GM21381 (cell line): ENCODE results near the gene P3R3URF.

Experiments
- ATAC-seq: cut with Tn5 transposase; IDR thresholded peaks from one replicate; pipeline ENCODE4 v1.9.1; 2021; ENCODE audit warnings: mild to moderate bottlenecking, moderate library complexity; ENCODE audit not compliant: unreplicated experiment

The P3R3URF gene

GRCh38 chr1:46174448-46175231, 1.6 kb downstream of the P3R3URF start, which contains the start of gene TSPAN1:
TSS of gene TSPAN1 (plus strand) at chr1:46175087. CDS start at chr1:46181108, 6,021 bp downstream.
- no peak for ATAC-seq

- no peak for ATAC-seq
These were observed 2.9 kb downstream of the P3R3URF start for GRCh38 chr1:46173361-46173856.

- ATAC-seq, result no peak
These were observed 4.0 kb downstream of the P3R3URF start for GRCh38 chr1:46172321-46172720.

GRCh38 chr1:46171871-46172270, 4.4 kb downstream of the P3R3URF start:
- no peak for ATAC-seq

- no peak for ATAC-seq
These were observed 4.9 kb downstream of the P3R3URF start for GRCh38 chr1:46171351-46171750.

- no peak for ATAC-seq
These were observed 6.4 kb downstream of the P3R3URF start for GRCh38 chr1:46169811-46170454.

GRCh38 chr1:46168477-46168876, 7.8 kb downstream of the P3R3URF start:
- no peak for ATAC-seq

- ATAC-seq, result no peak
These were observed 9.5 kb downstream of the P3R3URF start for GRCh38 chr1:46166521-46167462.

- ATAC-seq, result no peak
These were observed 16.1 kb downstream of the P3R3URF start for GRCh38 chr1:46160212-46160611.

- no peak for ATAC-seq
These were observed 16.8 kb downstream of the P3R3URF start for GRCh38 chr1:46159516-46159915.

- peak; percentile 73 for ATAC-seq
These were observed 17.7 kb downstream of the P3R3URF start for GRCh38 chr1:46158312-46159281.

GRCh38 chr1:46157916-46158311, 18.4 kb downstream of the P3R3URF start:
- no peak for ATAC-seq

GRCh38 chr1:46153732-46154131, 22.6 kb downstream of the P3R3URF start:
- ATAC-seq, result no peak

- ATAC-seq, result no peak
These were observed 23.1 kb downstream of the P3R3URF start for GRCh38 chr1:46153228-46153627.

- ATAC-seq, result peak; percentile 51
These were observed 24.3 kb downstream of the P3R3URF start for GRCh38 chr1:46152016-46152415.

GRCh38 chr1:46150085-46150484, 26.2 kb downstream of the P3R3URF start:
- ATAC-seq, result no peak

GRCh38 chr1:46148318-46148717, 28.0 kb downstream of the P3R3URF start:
- ATAC-seq, result no peak

- no peak for ATAC-seq
These were observed 38.4 kb downstream of the P3R3URF start for GRCh38 chr1:46137916-46138315.

- no peak for ATAC-seq
These were observed 39.6 kb downstream of the P3R3URF start for GRCh38 chr1:46136711-46137110.
